ENCODE data around the gene ATF7IP.

DNA sequence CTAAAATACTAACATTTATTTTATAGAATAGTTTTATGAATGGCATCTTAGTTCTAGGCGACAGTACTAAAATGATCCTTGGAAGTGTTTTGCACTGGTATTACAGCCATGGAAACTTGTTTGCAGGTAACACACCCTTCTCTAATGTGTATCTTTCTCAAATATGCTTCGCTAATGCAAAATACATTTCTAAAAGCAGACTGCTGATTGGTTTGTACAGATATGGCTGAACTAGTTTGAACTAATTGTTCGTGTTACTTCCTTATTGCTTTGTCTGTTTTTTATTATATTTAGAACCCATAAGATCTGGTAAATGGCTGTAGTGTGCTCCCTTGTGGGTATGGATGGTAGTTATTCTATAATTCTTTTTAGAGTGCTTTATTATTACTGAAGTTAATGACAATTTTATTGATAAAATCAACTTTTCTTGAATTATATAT, 53.0 kb downstream of the ATF7IP start:
- TF ChIP-seq, protein P1, sequence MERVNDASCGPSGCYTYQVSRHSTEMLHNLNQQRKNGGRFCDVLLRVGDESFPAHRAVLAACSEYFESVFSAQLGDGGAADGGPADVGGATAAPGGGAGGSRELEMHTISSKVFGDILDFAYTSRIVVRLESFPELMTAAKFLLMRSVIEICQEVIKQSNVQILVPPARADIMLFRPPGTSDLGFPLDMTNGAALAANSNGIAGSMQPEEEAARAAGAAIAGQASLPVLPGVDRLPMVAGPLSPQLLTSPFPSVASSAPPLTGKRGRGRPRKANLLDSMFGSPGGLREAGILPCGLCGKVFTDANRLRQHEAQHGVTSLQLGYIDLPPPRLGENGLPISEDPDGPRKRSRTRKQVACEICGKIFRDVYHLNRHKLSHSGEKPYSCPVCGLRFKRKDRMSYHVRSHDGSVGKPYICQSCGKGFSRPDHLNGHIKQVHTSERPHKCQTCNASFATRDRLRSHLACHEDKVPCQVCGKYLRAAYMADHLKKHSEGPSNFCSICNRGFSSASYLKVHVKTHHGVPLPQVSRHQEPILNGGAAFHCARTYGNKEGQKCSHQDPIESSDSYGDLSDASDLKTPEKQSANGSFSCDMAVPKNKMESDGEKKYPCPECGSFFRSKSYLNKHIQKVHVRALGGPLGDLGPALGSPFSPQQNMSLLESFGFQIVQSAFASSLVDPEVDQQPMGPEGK (CRISPR knock-in tag; IDR thresholded peaks at IDR 0.05; ENCODE audit: borderline replicate concordance) = no peak
- TF ChIP-seq GLIS3 (CRISPR knock-in tag; IDR thresholded peaks at IDR 0.05) (no peak), TSHZ2 (CRISPR knock-in tag; IDR thresholded peaks at IDR 0.05) (no peak), OSR1 (CRISPR knock-in tag; IDR thresholded peaks at IDR 0.05) (no peak), TCF4 (CRISPR knock-in tag; IDR thresholded peaks at IDR 0.05; ENCODE audit: borderline replicate concordance) (no peak)
- TF ChIP-seq, protein P2, sequence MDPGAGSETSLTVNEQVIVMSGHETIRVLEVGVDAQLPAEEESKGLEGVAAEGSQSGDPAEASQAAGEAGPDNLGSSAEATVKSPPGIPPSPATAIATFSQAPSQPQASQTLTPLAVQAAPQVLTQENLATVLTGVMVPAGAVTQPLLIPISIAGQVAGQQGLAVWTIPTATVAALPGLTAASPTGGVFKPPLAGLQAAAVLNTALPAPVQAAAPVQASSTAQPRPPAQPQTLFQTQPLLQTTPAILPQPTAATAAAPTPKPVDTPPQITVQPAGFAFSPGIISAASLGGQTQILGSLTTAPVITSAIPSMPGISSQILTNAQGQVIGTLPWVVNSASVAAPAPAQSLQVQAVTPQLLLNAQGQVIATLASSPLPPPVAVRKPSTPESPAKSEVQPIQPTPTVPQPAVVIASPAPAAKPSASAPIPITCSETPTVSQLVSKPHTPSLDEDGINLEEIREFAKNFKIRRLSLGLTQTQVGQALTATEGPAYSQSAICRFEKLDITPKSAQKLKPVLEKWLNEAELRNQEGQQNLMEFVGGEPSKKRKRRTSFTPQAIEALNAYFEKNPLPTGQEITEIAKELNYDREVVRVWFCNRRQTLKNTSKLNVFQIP (CRISPR knock-in tag; IDR thresholded peaks at IDR 0.05; ENCODE audit: borderline replicate concordance, low read depth) = no peak

All from SK-N-SH treated with all-trans-retinoic acid at 6 μM for 48 hours (cell line).